ENCODE measurements around the gene LMNA.

DNA sequence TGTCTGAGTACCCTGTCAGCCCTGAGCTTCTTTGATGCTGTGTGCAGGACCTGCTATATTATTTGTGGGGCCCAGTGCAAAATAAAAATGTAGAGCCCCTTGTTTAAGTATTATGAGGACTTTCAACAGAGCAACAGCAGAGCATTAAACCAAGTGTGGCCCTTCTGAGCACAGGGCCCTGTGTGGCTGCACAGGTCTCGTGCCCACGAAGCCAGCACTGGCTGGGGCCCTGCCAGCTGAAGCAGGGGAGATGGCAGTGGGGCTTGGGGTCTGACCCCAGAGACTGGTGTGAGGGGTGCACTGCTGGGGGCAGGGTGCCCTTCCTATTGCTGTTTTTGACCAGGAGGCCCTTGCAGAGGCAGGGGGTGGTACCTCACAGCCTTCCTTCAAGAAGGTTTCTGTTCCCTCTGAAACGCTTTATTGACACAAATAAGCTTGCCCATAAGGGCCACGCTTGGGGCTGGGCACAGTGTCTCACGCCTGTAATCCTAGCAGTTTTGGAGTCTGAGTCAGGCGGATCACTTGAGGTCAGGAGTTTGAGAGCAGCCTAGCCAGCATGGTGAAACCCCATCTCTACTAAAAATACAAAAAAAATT is 36.7 kb downstream of the LMNA start:
- TF ChIP-seq, protein P1, sequence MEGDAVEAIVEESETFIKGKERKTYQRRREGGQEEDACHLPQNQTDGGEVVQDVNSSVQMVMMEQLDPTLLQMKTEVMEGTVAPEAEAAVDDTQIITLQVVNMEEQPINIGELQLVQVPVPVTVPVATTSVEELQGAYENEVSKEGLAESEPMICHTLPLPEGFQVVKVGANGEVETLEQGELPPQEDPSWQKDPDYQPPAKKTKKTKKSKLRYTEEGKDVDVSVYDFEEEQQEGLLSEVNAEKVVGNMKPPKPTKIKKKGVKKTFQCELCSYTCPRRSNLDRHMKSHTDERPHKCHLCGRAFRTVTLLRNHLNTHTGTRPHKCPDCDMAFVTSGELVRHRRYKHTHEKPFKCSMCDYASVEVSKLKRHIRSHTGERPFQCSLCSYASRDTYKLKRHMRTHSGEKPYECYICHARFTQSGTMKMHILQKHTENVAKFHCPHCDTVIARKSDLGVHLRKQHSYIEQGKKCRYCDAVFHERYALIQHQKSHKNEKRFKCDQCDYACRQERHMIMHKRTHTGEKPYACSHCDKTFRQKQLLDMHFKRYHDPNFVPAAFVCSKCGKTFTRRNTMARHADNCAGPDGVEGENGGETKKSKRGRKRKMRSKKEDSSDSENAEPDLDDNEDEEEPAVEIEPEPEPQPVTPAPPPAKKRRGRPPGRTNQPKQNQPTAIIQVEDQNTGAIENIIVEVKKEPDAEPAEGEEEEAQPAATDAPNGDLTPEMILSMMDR (IDR thresholded peaks at IDR 0.05), result no peak
- TF ChIP-seq EZH2 (IDR thresholded peaks at IDR 0.05), result no peak
- TF ChIP-seq EZH2phosphoT487 (IDR thresholded peaks at IDR 0.05), result no peak
